T-helper 2 cell treated with Interferon-gamma antibody and Interleukin-4, amounts not matched to agents 100 ng/mL and 5 ng/mL, for 36 hours (primary cell): ENCODE data around the gene ASB8. TPM values are rescaled to one million over a fixed set of nuclear protein-coding genes. Genes with fewer than 3 reads are reported as not detected.
"Not testable (repeated sequence)": the region's sequence is repeated elsewhere in the genome, so short reads cannot be mapped to it uniquely, and the experiment has no call there.

Source experiments
- intact Hi-C: fragments of 100-400 bp; cut with micrococcal nuclease; formaldehyde crosslinking; loops from one replicate; pipeline ENCODE4 v1.15.1; 2023
- total RNA-seq: library from RNA; stranded (reverse); gene quantifications from 2 replicates; pipeline ENCODE4 v1.2.3, GENCODE V29; 2022

ASB8 gene
- total RNA-seq, 1 donor from 2014 or later, result 37.7 TPM

DNA sequence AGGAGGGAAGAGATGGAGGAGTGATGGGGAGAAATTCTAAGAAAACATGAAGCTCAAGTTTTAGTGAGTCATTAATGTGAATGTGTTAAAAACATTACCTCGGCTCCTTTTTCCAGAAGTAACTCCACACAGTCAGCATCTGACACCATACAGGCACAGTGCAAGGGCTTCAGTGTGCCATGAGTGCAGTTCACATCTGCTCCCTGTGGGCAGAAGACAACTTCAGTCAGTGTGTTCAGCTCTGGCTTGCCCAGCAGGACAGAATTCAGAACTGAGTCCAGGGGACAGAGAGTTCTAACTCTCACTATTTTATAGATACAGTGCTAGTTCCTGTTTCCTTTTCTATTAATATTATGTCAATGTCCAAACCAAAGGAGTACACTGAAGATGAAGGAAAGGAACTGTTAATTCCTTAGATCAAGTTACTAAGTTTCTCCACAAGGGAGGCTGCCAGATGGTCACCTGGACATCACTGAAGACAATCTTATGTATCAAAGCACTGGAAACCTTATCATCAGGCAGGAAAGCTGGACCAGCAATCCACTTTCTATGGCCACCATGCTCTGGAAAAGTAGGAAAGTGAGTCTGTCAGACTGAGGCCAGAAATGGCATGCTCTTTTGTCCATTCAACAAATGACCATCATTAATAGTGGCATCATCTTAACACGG lies 6.1 kb downstream of the ASB8 start:
- intact Hi-C loops, result no loop called here

DNA sequence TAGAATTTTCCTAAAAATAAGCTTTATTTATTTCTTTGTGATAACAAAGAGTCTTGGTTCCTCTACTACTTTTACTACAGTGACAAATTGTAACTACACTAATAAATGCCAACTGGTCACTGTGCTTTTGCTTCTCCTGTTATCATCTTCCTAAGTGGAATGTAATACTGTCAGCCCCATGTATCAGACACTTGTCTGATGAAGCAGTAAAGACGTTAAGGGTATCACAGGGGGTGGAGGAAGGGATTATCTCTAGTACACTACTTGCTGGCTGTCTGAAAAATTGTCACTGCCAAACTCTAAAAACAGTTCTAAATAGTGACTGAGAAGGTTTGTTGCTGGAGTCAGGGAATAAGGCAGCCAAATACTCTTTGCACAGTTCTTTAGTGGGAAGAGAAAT lies 11.3 kb downstream of the ASB8 start:
- intact Hi-C loops, result no loop called here

DNA sequence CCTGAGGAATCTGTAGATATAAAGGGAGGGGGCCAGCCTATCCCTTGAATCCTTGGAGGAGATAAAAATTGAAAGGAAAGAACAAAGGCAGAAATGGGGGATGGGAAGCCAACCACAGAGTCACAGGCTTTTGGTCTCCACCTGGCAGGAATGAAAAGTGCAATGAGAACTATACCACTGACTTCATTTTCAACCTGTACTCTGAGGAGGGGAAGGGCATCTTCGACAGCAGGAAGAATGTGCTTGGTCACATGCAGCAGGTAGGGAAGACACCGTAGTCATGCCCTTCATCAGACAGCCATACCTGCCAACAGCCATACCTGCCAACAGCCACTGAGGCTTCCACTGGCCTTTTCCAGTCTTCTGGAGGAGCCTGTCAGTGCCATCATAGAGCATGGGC lies 13.4 kb downstream of the ASB8 start:
- intact Hi-C loops, result no loop called here

DNA sequence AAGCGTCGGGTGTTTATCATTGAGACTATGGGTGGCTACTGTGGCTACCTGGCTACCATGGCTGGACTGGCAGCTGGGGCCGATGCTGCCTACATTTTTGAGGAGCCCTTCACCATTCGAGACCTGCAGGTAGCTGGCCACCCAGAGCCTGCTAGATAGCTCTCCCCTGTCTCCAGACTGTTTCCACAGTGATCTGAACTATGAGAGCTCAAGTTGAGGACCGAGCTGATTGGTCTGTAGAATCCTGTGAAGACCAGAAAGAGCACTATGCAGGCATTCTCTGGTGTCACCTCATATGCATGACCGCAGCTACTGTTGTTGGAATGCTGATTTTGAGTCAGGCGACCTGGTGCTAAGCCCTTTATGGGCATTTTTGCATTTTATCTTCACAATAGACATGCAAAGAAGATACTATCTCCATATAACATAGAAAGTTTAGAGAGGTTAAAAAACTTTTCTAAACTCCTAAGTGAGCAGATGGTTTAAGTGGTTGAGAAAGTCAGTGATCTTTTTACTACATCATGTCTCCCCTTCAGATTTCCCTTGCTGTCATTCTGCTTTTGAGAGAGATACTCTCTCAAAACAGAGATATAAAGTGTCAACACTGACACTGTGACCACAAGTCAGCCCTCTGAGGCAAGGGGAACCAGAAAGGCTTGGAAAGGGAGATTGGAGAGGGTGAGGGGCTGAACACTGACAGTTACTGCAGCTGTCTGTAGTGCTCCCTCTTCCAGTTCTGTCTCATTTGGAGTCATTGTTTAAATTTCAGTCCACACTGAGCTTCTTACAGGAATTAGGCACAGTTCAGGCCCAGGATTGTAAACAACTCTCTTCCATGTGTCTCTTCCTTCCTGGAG lies 14.3 kb downstream of the ASB8 start:
- intact Hi-C loops, result no loop called here

DNA sequence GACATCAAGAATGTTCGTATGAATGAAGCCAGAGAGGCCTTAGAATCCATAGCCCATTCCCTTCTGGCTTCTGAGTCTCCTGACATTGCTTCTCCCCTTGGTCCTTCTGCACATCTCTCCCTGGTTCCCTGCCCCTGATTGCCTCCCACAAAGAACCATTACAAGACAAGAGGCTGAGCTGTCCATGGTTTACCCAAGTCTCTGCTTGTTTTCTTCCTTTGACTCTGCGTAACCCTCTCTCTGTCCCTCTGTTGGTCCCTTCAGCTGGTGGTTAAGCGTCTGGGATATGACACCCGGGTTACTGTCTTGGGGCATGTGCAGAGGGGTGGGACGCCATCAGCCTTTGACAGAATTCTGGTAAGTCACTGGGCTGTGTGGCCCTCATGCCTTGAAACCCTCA lies 22.3 kb downstream of the ASB8 start:
- intact Hi-C loops, result no loop called here

DNA sequence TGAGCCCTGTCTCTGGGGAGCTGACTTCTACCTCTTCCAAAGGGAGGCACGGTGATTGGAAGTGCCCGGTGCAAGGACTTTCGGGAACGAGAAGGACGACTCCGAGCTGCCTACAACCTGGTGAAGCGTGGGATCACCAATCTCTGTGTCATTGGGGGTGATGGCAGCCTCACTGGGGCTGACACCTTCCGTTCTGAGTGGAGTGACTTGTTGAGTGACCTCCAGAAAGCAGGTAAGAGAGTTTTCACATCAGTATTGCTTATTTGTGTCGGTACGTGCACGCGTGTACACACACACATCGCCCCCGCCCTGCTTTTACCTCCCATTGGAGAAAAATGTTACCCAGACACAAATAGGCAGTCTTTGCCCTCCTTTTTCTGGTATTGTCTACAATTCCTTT lies 24.5 kb downstream of the ASB8 start:
- intact Hi-C loops, result no loop called here

DNA sequence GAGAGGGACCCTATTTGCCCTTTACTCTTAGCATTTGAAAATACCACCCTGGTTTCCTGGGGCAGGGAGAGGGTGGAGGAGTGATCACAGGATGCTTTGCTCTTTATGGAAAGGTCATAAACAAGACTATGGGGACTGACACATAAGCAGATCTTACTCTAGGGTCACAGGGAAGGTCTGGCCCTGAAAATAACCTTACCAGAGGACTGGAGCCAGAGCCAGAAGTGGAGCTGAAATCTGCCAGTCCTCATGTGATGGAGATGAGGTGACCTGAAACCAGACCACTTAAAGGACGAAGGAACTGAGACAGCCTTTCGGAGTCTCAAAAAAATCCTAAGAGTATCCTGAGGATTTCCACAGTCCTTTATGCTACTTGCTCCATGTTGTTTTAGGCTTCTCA lies 25.8 kb downstream of the ASB8 start:
- intact Hi-C loops, result no loop called here

DNA sequence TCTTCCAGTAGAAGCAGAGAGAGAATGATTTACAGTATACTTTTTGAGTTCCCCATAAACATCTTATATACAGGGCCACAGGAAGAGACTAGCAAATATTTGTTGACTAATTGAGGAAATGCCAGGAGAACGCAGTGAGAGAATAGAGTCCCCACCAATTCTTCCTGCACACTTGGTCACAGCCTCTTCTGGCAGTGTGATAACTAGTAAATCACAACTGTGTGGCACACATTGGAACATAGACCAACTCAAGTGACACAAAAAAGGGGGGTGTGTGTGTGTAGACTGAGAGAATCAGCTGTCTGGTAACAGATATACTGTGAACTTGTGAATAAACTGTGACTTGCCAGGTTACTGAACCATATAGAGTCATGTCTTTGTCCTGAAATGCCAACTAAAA lies 27.9 kb downstream of the ASB8 start:
- intact Hi-C loops, result no loop called here

DNA sequence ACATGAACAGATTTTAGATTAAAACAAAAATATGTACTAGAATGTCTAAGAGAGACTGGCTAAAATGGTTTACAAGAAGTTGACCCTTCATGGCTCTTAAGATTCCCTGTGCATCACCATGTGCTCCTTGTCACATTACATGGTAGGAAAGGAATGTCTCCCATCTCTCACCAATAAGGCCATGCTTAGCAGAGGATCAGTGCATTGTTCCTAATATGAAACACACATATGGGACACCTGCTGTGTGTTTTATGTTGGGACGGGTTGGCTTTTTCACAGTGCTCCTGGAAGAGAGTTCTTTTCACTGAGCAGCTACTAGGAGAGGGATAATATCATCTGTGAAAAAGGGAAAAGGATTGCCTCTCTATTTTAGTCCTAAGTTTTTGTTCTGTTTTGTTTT lies 28.5 kb downstream of the ASB8 start:
- intact Hi-C loops, result no loop called here

DNA sequence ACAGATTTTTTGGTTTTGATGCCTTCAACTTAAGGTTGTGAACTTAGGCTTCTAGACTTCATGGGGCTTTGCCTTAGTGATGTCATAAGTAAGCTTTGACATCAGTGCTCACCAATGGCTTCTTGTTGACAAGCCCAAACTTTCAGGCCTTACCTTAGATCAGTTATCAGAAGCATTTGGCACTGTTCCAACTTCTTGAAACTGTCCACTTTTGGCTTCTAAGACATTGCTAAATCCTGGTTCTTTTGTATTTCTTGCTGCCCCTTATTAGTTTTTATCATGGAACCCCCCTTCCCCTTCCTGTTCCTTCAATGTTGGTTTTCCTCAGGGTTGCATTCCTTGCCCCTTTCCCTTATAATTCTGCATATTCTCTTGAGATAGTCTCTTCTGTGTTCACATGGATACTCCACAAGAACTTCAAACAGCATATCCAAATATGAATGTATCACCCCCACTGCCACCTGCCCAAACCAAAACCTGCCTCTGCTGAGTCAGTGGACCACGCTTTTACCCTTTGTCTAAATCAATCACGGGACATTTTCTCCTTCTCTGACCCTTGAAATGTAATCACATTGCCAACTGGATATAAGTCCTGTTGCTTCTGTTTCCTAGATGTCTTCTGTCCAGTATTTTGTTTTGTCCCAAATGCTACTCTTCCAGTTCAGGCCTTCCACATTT lies 30.2 kb downstream of the ASB8 start:
- intact Hi-C loops, result no loop called here

DNA sequence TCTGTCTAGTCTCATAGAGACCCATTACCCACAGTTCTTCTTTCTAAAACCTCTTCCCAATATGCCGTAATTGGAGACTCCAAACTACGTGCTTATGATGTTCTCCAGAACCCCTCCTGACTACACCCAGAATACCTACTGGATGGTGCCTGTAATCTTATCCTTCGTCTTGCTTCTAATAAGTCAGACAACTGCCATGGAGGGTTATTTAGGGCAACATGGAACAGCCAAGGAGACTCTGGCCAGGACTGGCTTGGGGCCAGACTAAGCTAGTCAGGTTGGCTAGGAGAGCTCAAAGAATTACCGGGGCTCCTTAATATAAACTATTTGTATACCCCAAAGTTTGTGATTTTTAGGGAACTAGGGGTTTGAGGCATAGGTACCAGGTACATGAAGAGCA lies 31.3 kb downstream of the ASB8 start:
- intact Hi-C loops, result no loop called here

DNA sequence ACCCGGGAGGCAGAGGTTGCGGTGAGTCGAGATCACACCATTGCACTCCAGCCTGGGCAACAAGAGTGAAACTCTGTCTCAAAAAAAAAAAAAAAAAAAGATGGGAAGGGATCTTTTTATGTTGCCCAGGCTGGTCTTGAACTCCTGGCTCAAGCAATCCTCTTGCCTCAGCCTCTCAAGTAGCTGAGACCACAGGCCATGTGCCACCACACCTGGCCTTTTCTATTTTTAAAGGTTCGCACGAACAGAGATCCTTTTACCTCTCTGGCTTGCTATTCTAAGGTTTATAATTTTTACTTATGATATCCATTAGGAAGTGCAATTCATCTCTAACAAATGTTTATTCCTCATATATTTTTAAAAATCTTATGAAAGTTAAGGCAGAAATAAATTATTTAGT lies 31.8 kb downstream of the ASB8 start:
- intact Hi-C loops, result not testable (repeated sequence)

DNA sequence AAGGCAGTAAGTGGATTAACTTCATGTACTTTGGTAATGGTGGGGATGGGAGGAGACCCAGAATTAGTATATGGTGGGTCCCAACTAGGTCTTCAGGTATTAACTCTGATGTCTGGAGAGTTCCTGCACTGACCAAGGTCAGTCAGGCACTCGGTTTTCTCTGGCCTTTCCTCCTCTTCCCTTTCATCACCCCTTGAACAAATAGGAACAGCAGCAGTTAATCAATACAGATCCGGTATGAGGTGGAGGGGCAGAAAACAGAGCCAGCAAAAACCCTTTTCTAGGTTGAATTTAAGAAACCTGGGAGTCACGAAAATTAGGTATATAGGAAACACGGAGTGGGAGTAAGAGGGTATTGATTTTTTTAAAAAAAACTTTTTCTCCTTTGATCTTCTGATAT lies 34.1 kb downstream of the ASB8 start:
- intact Hi-C loops, result no loop called here

DNA sequence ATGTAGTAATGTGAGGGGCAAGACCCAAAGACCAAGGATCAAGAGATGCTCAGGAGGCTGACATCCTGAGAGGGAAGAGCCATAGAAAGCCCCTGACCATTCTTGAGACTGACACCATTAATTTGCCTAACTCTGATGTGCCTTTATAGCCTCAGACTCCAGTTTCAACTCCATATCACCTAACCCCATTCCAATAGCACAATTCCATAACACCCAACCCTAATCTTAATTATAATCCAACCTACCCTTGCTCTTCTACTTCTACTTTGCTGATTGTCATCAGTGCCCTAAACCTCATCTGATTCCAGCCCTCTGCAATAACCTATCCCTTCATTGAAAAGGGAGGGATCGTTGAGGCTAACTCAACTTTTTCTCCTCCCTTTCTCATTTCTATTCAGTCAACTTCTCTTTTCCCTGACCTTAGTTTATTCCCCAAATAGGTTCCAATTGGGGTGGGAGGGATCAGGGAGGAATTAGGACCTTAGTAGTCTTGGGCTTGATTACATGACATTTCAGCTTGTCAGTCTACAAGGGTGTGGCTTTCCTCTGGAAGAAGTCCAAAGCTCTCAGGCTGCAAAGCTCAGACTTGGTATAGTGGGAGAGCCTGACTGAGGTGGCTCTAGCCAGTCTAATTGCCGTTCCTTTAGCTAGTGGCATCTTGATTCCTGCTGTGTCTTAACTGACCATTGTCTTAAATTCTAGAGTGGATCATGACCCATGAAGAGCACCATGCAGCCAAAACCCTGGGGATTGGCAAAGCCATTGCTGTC lies 35.1 kb downstream of the ASB8 start:
- intact Hi-C loops, result no loop called here

DNA sequence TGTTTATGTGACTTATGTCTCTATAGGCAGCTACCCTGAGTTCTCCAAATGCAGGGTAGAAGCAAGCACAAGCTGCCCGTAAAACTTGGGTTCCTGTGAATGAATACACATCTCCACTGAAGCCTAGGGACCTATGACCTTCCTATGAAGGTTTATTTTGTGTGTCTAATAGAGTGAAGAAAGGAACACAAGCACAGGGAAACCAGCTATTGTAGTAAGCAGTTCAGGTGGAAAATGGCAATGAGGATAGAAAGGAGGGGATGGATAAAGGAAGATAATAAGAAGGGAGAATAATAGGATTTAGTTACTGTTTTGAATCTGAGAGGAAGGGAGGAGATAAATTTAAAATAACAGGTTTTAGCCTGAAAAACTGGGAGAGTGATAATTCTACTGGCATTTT lies 35.8 kb downstream of the ASB8 start:
- intact Hi-C loops, result no loop called here

DNA sequence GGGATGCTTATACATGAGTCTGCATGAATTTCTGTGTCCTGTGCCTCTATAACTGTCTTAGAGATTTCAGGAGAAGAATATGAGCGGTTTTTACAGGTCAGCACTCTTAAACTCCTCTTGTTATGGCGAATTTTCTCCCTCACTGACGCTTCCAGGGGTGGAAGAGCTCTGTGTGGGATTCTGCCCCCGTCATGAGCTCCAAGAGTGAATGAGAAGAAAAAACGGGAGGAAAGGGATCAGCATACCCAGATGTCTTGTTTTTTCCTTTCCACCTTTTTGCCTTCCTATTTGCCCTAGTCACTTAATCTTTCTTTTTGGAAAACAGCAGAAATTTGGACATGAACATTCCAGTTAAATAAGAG lies 37.5 kb downstream of the ASB8 start:
- intact Hi-C loops, result loop anchor here (1.0 kb wide), 1 partner anchor 14 kb away; the partner anchor contains the start of gene SENP1

DNA sequence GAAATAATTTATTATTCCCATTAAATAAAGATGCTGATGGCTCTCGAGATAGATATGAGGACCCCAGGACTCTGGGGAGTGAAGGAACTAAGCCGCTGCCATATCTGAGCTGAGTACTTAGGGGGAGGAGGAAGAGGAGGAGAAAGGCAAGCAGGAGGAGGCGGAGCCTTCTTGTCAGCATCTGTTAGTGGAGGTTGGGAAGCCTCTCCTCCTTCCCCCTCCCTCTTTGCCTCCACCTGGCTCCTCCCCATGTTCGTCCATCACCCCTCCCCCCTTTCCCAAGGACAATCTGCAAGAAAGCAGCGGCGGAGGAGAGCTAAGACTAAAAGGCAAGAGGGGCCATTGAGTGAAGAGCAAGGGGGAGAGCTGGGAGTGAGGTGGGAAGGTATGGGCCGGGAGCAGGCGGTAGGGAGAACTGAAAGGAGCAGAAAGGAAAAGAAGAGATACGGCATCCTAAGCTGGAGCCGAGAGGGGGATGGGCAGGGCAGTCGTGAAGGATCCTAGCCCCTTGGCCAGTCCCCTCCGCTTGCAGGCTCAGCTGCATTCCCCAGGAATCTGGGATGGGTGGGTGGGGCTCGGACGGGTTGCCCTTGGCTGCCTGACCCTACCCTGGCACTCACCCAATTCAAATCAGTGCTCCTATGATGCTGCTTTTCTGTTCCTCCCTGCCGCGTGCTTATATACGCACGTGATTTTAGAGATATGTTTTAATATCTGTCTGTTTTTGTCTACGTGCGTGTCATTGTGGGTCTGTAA lies 38.1 kb downstream of the ASB8 start, which contains the start of gene PFKM:
Gene PFKM, plus strand, starts transcription at position 287 of the 756 bp plus-strand sequence. CDS start 3,411 bp downstream, outside the sequence.
- intact Hi-C loops, result loop anchor here (1.0 kb wide), 1 partner anchor 13 kb away; the partner anchor contains the start of gene SENP1

DNA sequence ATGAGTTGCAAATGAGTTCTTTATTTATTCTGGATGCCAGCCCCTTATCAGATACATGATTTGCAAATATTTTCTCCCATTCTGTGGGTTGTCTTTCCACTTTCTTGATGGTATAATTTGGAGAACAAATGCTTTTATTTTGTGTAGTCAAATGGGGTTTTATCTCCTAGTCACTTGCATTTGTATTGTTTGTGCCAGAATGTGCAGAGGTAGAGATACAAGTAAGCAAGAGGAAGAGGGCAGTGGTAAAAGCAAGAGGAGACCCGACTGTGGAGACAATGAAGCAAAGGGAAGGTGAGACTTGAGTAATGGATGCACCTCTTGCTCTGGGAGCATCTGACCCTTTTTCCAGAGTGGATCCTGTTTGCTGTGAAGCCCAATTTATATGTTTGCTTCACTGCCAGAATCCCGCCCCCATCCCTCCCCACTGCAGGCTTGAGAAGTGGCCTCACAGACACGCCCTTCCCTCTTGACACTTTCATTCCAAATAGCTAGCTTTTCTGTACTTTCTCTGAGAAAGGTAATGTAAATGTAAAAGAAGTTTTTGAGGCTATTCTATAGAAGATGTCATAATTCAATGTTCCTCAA lies 38.9 kb downstream of the ASB8 start:
- intact Hi-C loops, result no loop called here

DNA sequence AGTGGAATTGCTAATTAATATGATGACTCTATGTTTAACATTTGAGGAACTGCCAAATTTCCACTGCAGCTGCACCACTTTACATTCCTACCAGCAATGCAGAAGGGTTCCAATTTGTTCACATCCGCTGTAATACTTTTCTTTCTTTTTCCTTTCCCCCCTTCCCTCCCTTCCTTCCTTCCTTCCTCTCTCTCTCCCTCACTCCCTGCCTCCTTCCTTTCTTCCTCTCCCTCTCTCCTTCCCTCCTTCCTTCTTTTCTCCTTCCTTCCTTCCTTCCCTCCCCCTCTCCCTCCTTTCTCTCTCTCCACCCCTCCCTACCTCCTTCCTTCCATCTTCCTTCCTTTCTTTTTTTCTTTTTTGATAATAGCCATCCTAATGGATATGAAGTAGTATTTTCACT lies 41.4 kb downstream of the ASB8 start:
- intact Hi-C loops, result no loop called here

DNA sequence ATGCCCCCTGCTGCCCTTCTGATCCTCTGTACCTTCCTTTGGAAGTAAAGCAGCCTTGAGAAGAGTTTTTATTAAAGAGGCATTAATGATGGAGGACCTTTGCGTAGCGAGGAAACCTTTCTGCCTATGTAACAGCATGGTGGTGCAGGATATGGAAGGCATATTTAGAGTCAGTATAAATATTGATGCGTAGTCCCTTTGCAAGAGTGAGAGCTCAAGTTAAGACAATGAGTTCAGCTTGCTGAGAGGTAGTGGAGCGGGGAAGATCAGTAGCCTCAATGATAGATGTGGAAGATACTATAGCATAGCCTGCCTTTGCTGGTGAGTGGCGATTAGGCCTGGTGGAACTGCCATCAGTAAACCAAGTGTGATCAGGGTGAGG lies 46.0 kb downstream of the ASB8 start:
- intact Hi-C loops, result not testable (repeated sequence)
